OCI-LY1 (cell line): Measurements from ENCODE around the gene ZFP92.
"Not testable (repeated sequence)": the region's sequence is repeated elsewhere in the genome, so short reads cannot be mapped to it uniquely, and the experiment has no call there.

ENCODE experiments used
- CTCF ChIP-seq: fragments of 200-600 bp; sonication (generic), shearing (Covaris generic); IDR thresholded peaks from 2 replicates; pipeline ENCODE4 v1.5.1; 2017; ENCODE audit warnings: mild to moderate bottlenecking, antibody characterized with exemption, low read length, moderate library complexity, mixed read lengths
- EZH2 ChIP-seq: fragments of 200-600 bp; sonication (generic), shearing (Covaris generic); IDR thresholded peaks from 2 replicates; pipeline ENCODE4 v1.8.0; 2017; ENCODE audit warnings: borderline replicate concordance, mixed run types, mild to moderate bottlenecking, antibody characterized with exemption, low read length, moderate library complexity, mixed read lengths

GRCh38 chrX:153389460-153389768, 21.9 kb upstream of the ZFP92 start:
- TF ChIP-seq CTCF, EZH2: not testable (repeated sequence)
